HepG2 (cell line): ENCODE measurements around the gene SLIRP. TPM values are rescaled to one million over a fixed set of nuclear protein-coding genes. Genes with fewer than 3 reads are reported as not detected.

Experiments
- ATAC-seq: fragments of 200-7000 bp; cut with Tn5 transposase; 3 replicates; pipeline ENCODE4 v1.9.1; 2020; ENCODE audit warnings: mild to moderate bottlenecking, moderate library complexity
- BruUV-seq: library from RNA; stranded (reverse); fragments of 400-500 nt; replicated peaks from 2 replicates; lab custom pipeline; 2021; lab: Mats Ljungman, UMichigan
- CTCF ChIA-PET: fragments of 300-600 bp; formaldehyde crosslinking; extraction: SDS; loops from one replicate; lab custom pipeline; 2021; ENCODE audit warnings: low total read pairs, inconsistent platforms, low intra/inter-chr PET ratio; lab: Yijun Ruan, JAX
- POLR2A ChIA-PET: fragments of 350-600 bp; sonication (Branson Sonifier 250); formaldehyde crosslinking; loops from one replicate; lab custom pipeline; 2020; ENCODE audit warnings: antibody characterized with exemption, inconsistent platforms; lab: Yijun Ruan, JAX
- DNase-seq: peaks from one replicate; pipeline ENCODE4 v3.0.0-alpha.2; 2015; ENCODE audit warnings: low spot score
- FAIRE-seq: peaks from 3 replicates; lab custom pipeline; 2011; peaks lifted over from hg19 to GRCh38; lab: Jason Lieb, UNC
- H2AFZ ChIP-seq: one replicate; pipeline ENCODE4 v1.6.1; 2011; ENCODE audit warnings: low read length, inconsistent platforms
- H3K27ac ChIP-seq: fragments of 300-600 bp; 3 replicates; pipeline ENCODE4 v1.8.0; 2011; ENCODE audit warnings: mixed run types, mild to moderate bottlenecking, mixed read lengths, low read length, inconsistent platforms; ENCODE audit not compliant: insufficient read depth; ENCODE audit errors: extremely low read length
- H3K27me3 ChIP-seq, 2 experiments: fragments of 200-600 bp in 1 of 2; 2 replicates in 1 of 2; 3 replicates in 1 of 2; pipeline versions ENCODE4 v1.6.0 to v1.8.0; 2011; ENCODE audit warnings: low read length in 2 of 2, mild to moderate bottlenecking in 2 of 2, moderate library complexity in 2 of 2, inconsistent platforms in 1 of 2; ENCODE audit not compliant: insufficient read depth in 2 of 2, control insufficient read depth in 1 of 2
- H3K36me3 ChIP-seq, 2 experiments: fragments of 200-600 bp in 1 of 2; replicated peaks in 1 of 2; 2 replicates in 1 of 2; 3 replicates in 1 of 2; pipeline versions ENCODE4 v1.5.1 to v1.8.0; 2011; ENCODE audit warnings: low read length in 2 of 2, inconsistent platforms in 1 of 2; ENCODE audit not compliant: insufficient read depth in 2 of 2, control insufficient read depth in 1 of 2
- H3K4me1 ChIP-seq: 2 replicates; pipeline ENCODE4 v1.5.1; 2012; ENCODE audit warnings: low read length, inconsistent platforms; ENCODE audit not compliant: insufficient read depth
- H3K4me2 ChIP-seq: 2 replicates; pipeline ENCODE4 v1.6.0; 2011; ENCODE audit warnings: low read depth, low read length, inconsistent platforms
- H3K4me3 ChIP-seq, 3 experiments: fragments of 200-600 bp in 1 of 3; sonication (generic), shearing (Covaris generic) in 1 of 3; replicated peaks in 1 of 3; 2 replicates each; pipeline ENCODE4 v1.5.1; 2011 to 2016; ENCODE audit warnings: low read length in 3 of 3, inconsistent platforms in 2 of 3, low read depth in 2 of 3, mild to moderate bottlenecking in 2 of 3, control low read depth in 1 of 3, mixed read lengths in 1 of 3; ENCODE audit not compliant: insufficient read depth in 1 of 3
- H3K79me2 ChIP-seq: one replicate; pipeline ENCODE4 v1.6.1; 2011; ENCODE audit warnings: low read length, inconsistent platforms; ENCODE audit not compliant: insufficient read depth
- H3K9ac ChIP-seq: 2 replicates; pipeline ENCODE4 v1.6.0; 2011; ENCODE audit warnings: mild to moderate bottlenecking, low read depth, low read length, inconsistent platforms; ENCODE audit not compliant: insufficient read depth
- H3K9me3 ChIP-seq: 2 replicates; pipeline ENCODE4 v1.5.1; 2012; ENCODE audit warnings: mild to moderate bottlenecking, low read length
- H4K20me1 ChIP-seq: 2 replicates; pipeline ENCODE4 v1.6.0; 2011; ENCODE audit warnings: inconsistent platforms, mild to moderate bottlenecking, low read length, moderate library complexity; ENCODE audit not compliant: insufficient read depth
- HMGXB4 ChIP-seq, 2 experiments: sonication (generic) in 1 of 2; formaldehyde crosslinking in 1 of 2; IDR thresholded peaks; 2 replicates each; pipeline versions ENCODE4 v1.4.0 to v1.6.1; 2018 to 2020; ENCODE audit warnings: missing genetic modification reagents in 2 of 2, borderline replicate concordance in 1 of 2, low read depth in 1 of 2, mild to moderate bottlenecking in 1 of 2, missing biosample characterization in 1 of 2
- IKZF1 ChIP-seq: fragments of 450-650 bp; IDR thresholded peaks from 2 replicates; pipeline ENCODE4 v1.7.1; 2016
- NBN ChIP-seq: fragments of 450-650 bp; conservative IDR thresholded peaks from 2 replicates; pipeline ENCODE4 v1.6.1; 2017
- RBFOX2 ChIP-seq: fragments of 200-400 bp; formaldehyde crosslinking; IDR thresholded peaks from 2 replicates; pipeline ENCODE4 v1.6.1; 2017; ENCODE audit warnings: low read depth, mild to moderate bottlenecking, low read length
- TBP ChIP-seq: sonication (generic); formaldehyde crosslinking; IDR thresholded peaks from 2 replicates; pipeline ENCODE4 v1.5.0; 2020; ENCODE audit warnings: missing genetic modification reagents
- THAP7 ChIP-seq: sonication (generic); formaldehyde crosslinking; IDR thresholded peaks from 2 replicates; pipeline ENCODE4 v1.8.1; 2023; ENCODE audit warnings: mild to moderate bottlenecking, missing genetic modification reagents
- ZFP37 ChIP-seq: sonication (generic); formaldehyde crosslinking; IDR thresholded peaks from 2 replicates; pipeline ENCODE4 v1.4.0; 2020; ENCODE audit warnings: missing genetic modification reagents, borderline replicate concordance
- ZNF326 ChIP-seq: sonication (generic); formaldehyde crosslinking; IDR thresholded peaks from 2 replicates; pipeline ENCODE4 v1.4.0; 2020; ENCODE audit warnings: missing genetic modification reagents, borderline replicate concordance
- ZNF629 ChIP-seq: sonication (generic); formaldehyde crosslinking; conservative IDR thresholded peaks from 2 replicates; pipeline ENCODE4 v1.5.0; 2020; ENCODE audit warnings: missing genetic modification reagents
- WGBS: methylation state at CpG from one replicate; pipeline ENCODE4 v1.1.6; 2017; ENCODE audit warnings: low lambda C conversion rate; 5-methylcytosine and 5-hydroxymethylcytosine counted together
- in situ Hi-C: cut with HindIII; loops from 2 replicates; pipeline ENCODE4 v1.10.0; 2017; ENCODE audit warnings: low pct_unique_long_range_greater_than_20kb; ENCODE audit not compliant: extremely low pct_ligation_motif_present
- intact Hi-C: fragments of 100-400 bp; cut with micrococcal nuclease; formaldehyde crosslinking; loops from one replicate; pipeline ENCODE4 v1.10.0; 2022; ENCODE audit not compliant: unreplicated experiment
- polyA plus RNA-seq, 8 experiments: library from polyadenylated mRNA; depleted of rRNA in 3 of 8; stranded (reverse) in 7 of 8; unstranded in 1 of 8; fragments of >200 nt; fragmentation: Illumina TruSeq in 4 of 8; extraction: Trizol in 4 of 8; gene quantifications; 2 replicates each; pipeline versions ENCODE4 v1.2.1 to v1.2.3, GENCODE V29; 2011 to 2016; ENCODE audit warnings: low read depth in 4 of 8, missing spikeins in 1 of 8, mixed read lengths in 1 of 8; ENCODE audit not compliant: insufficient read depth in 1 of 8
- total RNA-seq, 5 experiments: library from RNA; depleted of rRNA; stranded (reverse); fragments of >200 nt; fragmentation: Illumina TruSeq; extraction: Trizol; gene quantifications; 2 replicates each; pipeline ENCODE4 v1.2.3, GENCODE V29; 2016; ENCODE audit warnings: low read depth in 1 of 5

Gene SLIRP
- total and polyA plus RNA-seq, 2 of the 13 experiments (the other 11 are each of a cell fraction or from before 2014, with no cell fraction given) = 281 to 548 TPM

GRCh38 chr14:77708749-77709148 is 846 bp downstream of the SLIRP start:
- CTCF ChIA-PET = no interaction called here
- FAIRE-seq = no peak
- DNase-seq = no peak
- H4K20me1 ChIP-seq = peaks cover 18% of the 10 kb centered on the region; the same call in 1 of the 2 replicates
- peak overlapping the region; percentile 79 for H3K4me2 ChIP-seq
- POLR2A ChIA-PET = interaction anchor here (1.3 kb wide), 3 partner anchors 10 to 52 kb away, joined by 3 to 7 read pairs (median 3); partner anchors contain the start of gene SNW1
- no peak overlapping the region for H2AFZ ChIP-seq
- H3K4me1 ChIP-seq = peaks cover 28% of the 10 kb centered on the region
- in situ Hi-C loops = loop anchor here (5.0 kb wide), 1 partner anchor 51 kb away; no protein-coding TSS in a partner anchor
- 0% methylated on average over 6 of the region's 7 CpGs for WGBS
- peak overlapping the region; percentile 92 to 97 (median 92) for H3K4me3 ChIP-seq
- ATAC-seq = no peak
- peaks cover 76% of the 10 kb centered on the region for H3K79me2 ChIP-seq
- no peaks in the 10 kb centered on the region for H3K9me3 ChIP-seq
- peaks cover 12 to 27% of the 10 kb centered on the region in 2 experiments; a peak in 4 of 5 replicates for H3K36me3 ChIP-seq
- BruUV-seq = TSS peak; percentile 76
- intact Hi-C loops = loop anchor here (2.0 kb wide), 2 partner anchors 52 to 108 kb away; partner anchors contain the start of gene SNW1
- H3K27me3 ChIP-seq = no peaks in the 10 kb centered on the region; a peak in 1 of 5 replicates
- peak; percentile 83 for TF ChIP-seq ZNF629 (CRISPR knock-in tag)
- TF ChIP-seq HMGXB4 (CRISPR knock-in tag; IDR thresholded peaks at IDR 0.05; ENCODE audit: borderline replicate concordance in 1 of 2, low read depth in 1 of 2) = peak in 1 of 2 experiments; percentile 8; a peak in 1 of 4 replicates
- TF ChIP-seq RBFOX2 = peak; percentile 37; the same call in 1 of the 2 replicates
- TF ChIP-seq NBN = no peak
- no peak for TF ChIP-seq TBP (CRISPR knock-in tag)
- TF ChIP-seq IKZF1 = no peak
- no peak for TF ChIP-seq ZFP37
- no peak for TF ChIP-seq ZNF326 (CRISPR knock-in tag)
- TF ChIP-seq THAP7 (CRISPR knock-in tag) = no peak
- H3K27ac ChIP-seq = peak overlapping the region; percentile 69
- H3K9ac ChIP-seq = peak overlapping the region; percentile 87
